Erythroblast (primary cell): Measurements from ENCODE around the gene TCF4.

Experiments
- GATA1 ChIP-seq: IDR thresholded peaks from 2 replicates; pipeline ENCODE4 v1.6.1; 2011; ENCODE audit warnings: low read depth, mild to moderate bottlenecking, control low read depth, low read length, moderate library complexity
- POLR2A ChIP-seq: IDR thresholded peaks from 2 replicates; pipeline ENCODE4 v1.6.1; 2011; ENCODE audit warnings: mild to moderate bottlenecking, low read length

DNA sequence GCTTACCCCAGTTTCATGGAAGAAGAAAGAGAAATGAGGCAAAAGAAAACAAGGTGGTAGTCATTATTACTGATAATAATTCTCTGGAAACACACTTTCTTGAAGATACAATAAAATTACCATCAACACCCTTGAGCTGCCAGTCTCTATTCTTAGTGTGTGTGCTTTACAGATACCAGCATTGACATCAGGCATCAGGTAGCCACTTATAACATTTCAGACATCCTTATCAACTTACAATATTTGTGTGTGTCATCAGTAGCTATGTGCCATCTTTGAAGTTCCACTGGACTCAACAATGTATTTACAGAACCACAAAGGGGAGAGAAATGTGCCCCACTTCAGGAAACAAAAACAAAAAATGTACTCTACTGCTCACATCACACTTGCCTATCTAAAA is 62.1 kb downstream of the TCF4 start:
- TF ChIP-seq POLR2A (no peak), GATA1 (no peak)
